Stimulated activated CD4-positive, alpha-beta T cell treated with anti-CD3 and anti-CD28 coated beads, Interleukin-15, amount 100 ng/mL, for 24 hours (primary cell): Measurements from ENCODE around the gene FAM120A.
"Not testable (repeated sequence)": the region's sequence is repeated elsewhere in the genome, so short reads cannot be mapped to it uniquely, and the experiment has no call there.

Experiments
- DNase-seq: peaks from one replicate; pipeline ENCODE4 v3.0.0-alpha.2; 2020

The FAM120A gene

GRCh38 chr9:93512170-93512812, 60.8 kb downstream of the FAM120A start:
- DNase-seq = not testable (repeated sequence)

- DNase-seq = no peak
Measured at GRCh38 chr9:93513606-93514005, 62.1 kb downstream of the FAM120A start.

GRCh38 chr9:93517331-93517730, 65.8 kb downstream of the FAM120A start:
- no peak for DNase-seq

- DNase-seq = no peak
Measured at GRCh38 chr9:93520523-93520922, 69.0 kb downstream of the FAM120A start.

GRCh38 chr9:93522736-93523135, 71.3 kb downstream of the FAM120A start:
- no peak for DNase-seq

- no peak for DNase-seq
Measured at GRCh38 chr9:93523518-93524144, 72.1 kb downstream of the FAM120A start.

GRCh38 chr9:93525476-93525875, 74.0 kb downstream of the FAM120A start:
- no peak for DNase-seq

GRCh38 chr9:93531374-93531773, 79.9 kb downstream of the FAM120A start:
- no peak for DNase-seq

- no peak for DNase-seq
Measured at GRCh38 chr9:93532141-93532540, 80.7 kb downstream of the FAM120A start.

- DNase-seq = no peak
Measured at GRCh38 chr9:93533863-93534262, 82.4 kb downstream of the FAM120A start.

- DNase-seq = no peak
Measured at GRCh38 chr9:93536167-93536566, 84.7 kb downstream of the FAM120A start.

GRCh38 chr9:93536874-93537273, 85.4 kb downstream of the FAM120A start:
- no peak for DNase-seq

GRCh38 chr9:93540305-93540704, 88.8 kb downstream of the FAM120A start:
- no peak for DNase-seq

- no peak for DNase-seq
Measured at GRCh38 chr9:93541005-93541404, 89.5 kb downstream of the FAM120A start.

GRCh38 chr9:93541581-93542349, 90.3 kb downstream of the FAM120A start:
- DNase-seq = no peak

- DNase-seq = no peak
Measured at GRCh38 chr9:93543117-93543516, 91.6 kb downstream of the FAM120A start.

- DNase-seq = no peak
Measured at GRCh38 chr9:93546356-93546755, 94.9 kb downstream of the FAM120A start.

- DNase-seq = no peak
Measured at GRCh38 chr9:93549611-93550010, 98.1 kb downstream of the FAM120A start.

- no peak for DNase-seq
Measured at GRCh38 chr9:93552923-93553322, 101.4 kb downstream of the FAM120A start.

- no peak for DNase-seq
Measured at GRCh38 chr9:93555370-93555769, 103.9 kb downstream of the FAM120A start.

GRCh38 chr9:93557366-93558137, 106.1 kb downstream of the FAM120A start:
- no peak for DNase-seq

- DNase-seq = no peak
Measured at GRCh38 chr9:93558503-93558902, 107.0 kb downstream of the FAM120A start.

- DNase-seq = no peak
Measured at GRCh38 chr9:93560991-93561390, 109.5 kb downstream of the FAM120A start.
